GM15510 (cell line): Measurements from ENCODE around the gene OR4S2.

Experiments used
- POLR2A ChIP-seq: IDR thresholded peaks from 3 replicates; pipeline ENCODE4 v1.6.1; 2011; ENCODE audit warnings: borderline replicate concordance; ENCODE audit not compliant: insufficient read length; ENCODE audit errors: extremely low read depth

Gene OR4S2, protein sequence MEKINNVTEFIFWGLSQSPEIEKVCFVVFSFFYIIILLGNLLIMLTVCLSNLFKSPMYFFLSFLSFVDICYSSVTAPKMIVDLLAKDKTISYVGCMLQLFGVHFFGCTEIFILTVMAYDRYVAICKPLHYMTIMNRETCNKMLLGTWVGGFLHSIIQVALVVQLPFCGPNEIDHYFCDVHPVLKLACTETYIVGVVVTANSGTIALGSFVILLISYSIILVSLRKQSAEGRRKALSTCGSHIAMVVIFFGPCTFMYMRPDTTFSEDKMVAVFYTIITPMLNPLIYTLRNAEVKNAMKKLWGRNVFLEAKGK

DNA sequence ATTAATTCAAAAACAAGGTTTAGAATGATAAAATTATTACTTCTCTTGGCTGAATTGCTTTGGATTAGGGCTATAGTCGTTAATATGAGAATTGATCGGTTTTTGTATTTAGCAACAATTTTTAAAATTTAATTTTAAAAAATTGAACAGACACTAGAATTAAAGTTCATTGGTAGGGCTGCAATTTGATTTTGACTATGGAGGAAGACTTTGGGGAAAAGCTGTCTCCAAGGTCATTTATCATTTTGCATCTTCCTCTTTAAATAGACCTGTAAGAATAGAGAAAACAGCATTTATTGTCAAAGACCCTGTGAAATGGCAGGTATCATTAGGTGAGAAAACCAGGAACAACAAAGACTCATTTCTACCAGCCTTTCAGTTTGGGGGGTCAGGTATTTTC lies at the start of gene OR4S2:
Gene OR4S2 (plus strand): TSS at position 301 of the 400 bp plus-strand sequence. CDS start 2,577 bp downstream, outside the sequence.
- TF ChIP-seq POLR2A, result no peak

DNA sequence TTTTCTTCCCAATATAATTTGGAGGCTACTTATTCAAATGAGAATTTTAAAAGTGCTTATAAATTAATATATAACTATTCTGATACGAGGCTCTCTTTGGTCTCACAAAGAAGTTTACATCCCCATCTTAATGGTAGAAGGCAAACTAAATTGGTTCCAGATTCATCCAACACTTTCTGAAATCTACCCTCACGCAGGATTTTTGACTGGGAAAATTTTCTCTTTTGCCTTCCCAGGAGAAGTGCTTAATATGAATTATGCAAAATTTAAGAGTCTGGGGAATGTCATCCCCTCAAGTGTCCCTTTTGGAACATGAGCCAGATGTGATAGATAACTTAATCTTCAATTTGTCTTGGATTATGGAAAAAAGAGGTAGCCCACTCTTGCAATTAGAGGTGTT lies 40.6 kb upstream of the OR4S2 start, which contains the start of gene OR4C11:
Gene OR4C11 (minus strand): TSS at position 101 of the 400 bp plus-strand sequence. CDS start 3,272 bp downstream, outside the sequence.
- no peak for TF ChIP-seq POLR2A

DNA sequence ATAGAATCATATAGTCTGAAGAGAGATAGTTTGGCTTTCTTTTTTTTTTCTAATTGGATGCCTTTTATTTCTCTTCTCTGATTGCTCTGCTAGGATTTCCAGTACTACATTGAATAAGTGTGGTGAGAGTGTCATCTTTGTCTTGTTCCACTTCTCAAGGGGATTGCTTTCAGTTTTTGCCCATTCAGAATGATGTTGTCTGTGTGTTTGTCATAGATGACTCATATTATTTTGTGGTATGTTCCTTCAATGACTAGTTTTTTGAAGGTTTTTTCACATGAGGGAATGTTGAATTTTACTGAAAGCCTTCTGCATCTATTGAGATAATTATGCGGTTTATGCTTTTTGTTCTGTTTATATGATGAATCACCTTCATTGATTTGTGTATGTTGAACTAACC lies 23.6 kb upstream of the OR4S2 start:
- TF ChIP-seq POLR2A, result no peak

DNA sequence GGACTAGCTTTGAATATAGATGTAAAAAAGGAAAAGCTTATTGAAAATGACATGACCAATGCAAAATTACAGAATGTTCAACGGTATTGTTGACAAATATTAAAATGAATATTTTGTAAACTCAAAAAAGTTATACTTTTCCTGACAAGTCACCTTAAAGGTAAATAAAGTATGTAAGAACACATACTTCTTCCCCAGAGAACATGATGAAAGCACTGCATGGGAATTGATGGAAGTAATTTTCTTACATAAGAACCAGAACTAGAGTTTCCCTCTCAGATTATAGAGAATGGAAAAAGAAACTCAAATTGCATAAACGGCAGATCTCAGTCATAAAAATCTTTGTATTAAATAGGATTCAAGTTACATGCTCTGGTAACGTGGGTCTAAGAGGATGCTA lies 13.3 kb upstream of the OR4S2 start, which contains the start of gene OR4P4:
Gene OR4P4 (plus strand): TSS at position 301 of the 400 bp plus-strand sequence.
- no peak for TF ChIP-seq POLR2A

DNA sequence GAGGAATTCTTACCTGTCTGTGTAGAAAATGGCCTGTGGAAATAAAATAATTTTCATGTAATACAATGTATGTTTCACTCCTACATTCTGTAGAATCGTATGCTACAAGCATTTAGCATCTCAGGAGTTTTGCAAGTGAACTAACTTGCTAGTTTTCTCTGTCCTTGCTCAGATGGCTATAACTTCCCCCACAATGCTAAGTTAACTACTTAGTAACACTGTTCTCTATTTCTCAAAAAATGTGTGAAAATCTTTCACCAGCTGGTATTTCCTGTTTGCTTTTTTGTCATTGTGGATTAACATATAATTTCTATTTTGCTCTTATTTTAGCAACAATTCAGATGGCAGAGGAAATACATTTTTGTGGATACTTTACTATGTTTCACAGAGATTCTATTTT lies 4.4 kb downstream of the OR4S2 start:
- no peak for TF ChIP-seq POLR2A

DNA sequence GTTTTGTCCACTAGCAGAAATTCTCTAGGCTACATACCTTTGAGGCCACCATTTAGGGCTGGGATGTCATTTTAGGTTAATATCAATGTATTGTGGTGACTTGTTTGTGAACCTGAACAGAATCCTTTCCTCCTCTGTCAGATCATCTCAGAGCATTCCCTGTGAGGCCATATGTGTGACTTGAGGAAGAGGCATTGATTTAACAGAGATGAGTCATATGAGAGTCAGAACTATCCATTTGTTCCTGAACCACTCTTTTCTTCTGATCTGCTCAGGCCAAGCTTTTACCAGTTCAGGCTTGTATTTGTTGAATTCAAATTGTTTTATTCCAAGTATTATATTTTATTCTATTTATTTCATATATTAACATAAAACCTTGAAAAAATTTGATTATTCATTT lies 7.0 kb downstream of the OR4S2 start:
- no peak for TF ChIP-seq POLR2A

DNA sequence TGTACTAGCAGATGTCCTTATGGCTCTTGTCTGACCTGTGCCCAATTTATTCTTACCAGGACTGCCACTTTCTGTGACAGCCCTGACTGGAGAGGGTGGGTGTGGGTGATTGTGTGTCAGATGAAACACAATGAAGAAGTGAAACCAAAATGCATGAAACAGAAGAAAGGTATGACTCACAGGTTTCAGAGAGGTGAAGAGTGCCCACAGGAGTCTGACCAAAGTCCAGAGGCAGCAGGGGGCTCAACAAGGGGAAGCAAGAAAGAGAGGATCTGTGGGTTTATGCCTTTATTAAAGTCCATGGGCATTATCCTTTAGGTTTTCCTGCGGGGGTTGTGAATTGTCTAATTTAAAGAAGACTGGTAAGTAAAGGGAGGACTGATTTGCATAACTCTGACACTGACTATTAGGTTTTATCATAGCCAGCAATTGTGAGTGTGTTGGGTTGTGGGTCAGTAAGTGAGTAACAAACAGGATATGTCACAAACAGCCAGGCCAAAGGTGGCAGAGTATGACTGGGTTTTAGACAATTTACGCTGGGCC lies 10.0 kb downstream of the OR4S2 start:
- TF ChIP-seq POLR2A, result no peak

DNA sequence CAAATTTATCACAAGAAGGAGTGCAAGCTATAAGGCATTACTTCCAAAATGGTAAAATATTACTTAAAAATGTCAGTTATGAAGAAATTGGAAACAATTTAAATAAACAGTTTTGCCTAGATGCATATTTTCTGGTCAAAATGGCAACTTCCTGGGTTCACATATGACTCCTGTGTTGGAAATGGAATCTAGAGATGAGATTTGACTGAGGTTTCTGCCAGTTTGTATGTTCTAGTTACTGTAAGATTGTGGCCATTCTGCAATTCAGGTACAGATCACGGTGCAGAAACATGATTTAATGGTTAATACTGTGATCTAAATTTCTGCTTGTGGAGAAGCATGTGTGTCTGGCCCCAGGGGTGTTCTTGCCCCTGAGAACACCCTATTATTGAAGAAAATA lies 10.5 kb downstream of the OR4S2 start:
- no peak for TF ChIP-seq POLR2A

DNA sequence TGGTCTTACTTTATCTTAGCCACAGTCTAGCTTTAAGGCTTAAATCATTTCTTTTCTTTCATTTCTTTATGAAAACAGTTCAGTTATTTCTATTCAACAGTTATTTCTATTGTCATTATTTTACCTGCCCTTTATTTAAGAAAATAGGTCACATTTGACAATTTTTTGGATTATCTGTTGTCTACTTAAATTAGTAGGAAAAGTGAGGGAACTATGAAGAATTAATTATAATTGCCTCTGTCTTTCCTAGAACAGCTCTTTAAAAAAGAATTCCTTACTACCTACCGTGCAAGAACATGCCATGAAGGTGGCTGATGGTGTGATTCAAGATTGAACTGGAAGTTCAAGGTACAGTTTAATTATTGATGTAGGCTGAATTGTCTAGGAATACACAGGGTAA lies 13.8 kb downstream of the OR4S2 start, which contains the start of gene OR4C6:
Gene OR4C6 (plus strand): TSS at position 301 of the 400 bp plus-strand sequence. CDS start 2,966 bp downstream, outside the sequence.
- no peak for TF ChIP-seq POLR2A

DNA sequence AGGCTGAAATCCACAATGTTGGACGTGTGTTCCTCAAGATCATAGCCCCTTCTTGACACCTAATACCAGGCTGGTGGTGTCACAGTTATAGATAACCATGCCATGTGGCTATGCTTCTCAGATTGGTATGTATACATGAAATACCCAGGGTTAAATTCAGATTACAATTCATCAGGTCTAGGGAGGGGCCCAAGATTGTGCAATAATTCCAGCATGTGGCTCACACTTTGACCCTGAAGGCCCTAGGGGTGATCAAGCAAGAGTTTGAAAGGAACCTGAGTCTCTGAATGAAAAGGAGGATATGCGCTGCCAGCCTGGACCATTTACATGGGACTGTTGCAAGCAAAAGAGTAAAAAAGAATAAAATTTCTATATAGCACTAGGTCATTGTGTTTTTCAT lies 21.2 kb downstream of the OR4S2 start:
- TF ChIP-seq POLR2A, result no peak

DNA sequence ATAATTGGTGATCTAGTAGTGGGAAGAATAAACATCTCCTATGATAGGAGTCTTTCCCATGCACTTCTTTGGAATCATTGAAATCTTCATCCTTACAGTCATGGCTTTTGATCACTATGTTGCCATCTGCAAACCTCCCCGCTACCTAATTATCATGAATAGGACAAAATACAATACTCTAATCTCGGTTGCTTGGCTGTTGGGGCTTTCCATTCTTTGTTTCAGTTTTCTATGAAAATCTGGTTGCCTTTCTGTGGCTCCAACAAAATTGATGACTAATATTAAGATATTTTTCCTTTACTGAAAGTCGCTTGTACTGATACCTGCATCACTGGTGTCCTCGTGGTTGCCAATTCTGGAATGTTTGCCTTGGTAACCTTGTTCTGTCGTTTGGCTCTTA lies 25.7 kb downstream of the OR4S2 start:
- TF ChIP-seq POLR2A, result no peak

DNA sequence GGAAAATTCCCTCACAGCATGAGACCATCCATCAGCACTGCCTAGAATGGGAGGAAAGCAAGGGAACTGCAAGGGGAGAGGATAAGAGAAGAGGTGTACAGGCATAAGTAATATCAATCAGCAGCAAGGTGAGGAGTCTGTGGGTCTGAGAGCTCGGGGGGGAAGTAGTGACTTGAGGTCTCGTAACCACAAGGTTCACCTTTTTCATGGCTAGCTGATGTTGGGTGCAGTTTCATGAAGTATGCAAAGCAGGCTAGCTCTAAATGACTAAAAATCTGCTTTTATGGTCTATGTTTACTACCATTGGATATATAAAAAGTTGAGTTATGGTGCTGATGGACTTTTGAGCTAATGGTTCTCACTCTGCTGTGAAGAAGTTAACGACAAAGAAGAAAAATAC lies 49.7 kb downstream of the OR4S2 start:
- no peak for TF ChIP-seq POLR2A

DNA sequence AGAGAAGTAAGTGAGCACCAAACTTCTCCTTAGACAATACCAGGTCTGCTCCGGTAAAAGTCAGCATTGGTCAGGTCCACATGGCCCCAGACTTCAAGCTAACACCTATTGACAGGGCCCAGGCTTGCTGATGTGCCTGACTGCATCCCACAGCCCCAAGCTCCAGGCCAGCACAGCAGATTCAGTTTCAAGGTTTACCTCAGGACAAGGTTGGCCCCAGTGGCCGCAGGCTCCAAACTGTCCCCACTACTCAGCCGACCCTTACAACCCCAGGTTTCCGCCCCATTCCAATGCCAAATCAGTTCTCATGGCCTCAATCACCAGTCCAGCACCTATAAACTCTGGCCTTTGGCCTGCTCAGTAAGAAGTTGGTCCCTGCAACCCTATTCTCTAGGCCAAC lies 53.3 kb downstream of the OR4S2 start:
- no peak for TF ChIP-seq POLR2A
